Frontal cortex (tissue), 4 donors: ENCODE results near the gene KMT5B. TPM values are rescaled to one million over a fixed set of nuclear protein-coding genes. Genes with fewer than 3 reads are reported as not detected.
"Not testable (repeated sequence)": the region's sequence is repeated elsewhere in the genome, so short reads cannot be mapped to it uniquely, and the experiment has no call there.

ENCODE experiments used
- DNase-seq, 2 donors: peaks; one replicate each; pipeline ENCODE4 v3.0.0; 2012; ENCODE audit warnings: low spot score in 2 of 2
- FAIRE-seq: peaks from 2 replicates; lab custom pipeline; 2012; peaks lifted over from hg19 to GRCh38; lab: Jason Lieb, UNC
- total RNA-seq: library from RNA; depleted of rRNA; stranded (reverse); fragments of >200 nt; gene quantifications from one replicate; pipeline ENCODE4 v1.2.3, GENCODE V29; 2014
- donor health status: control.
- donor health status: control.
- donor health status: control.

The KMT5B gene
- total RNA-seq: 116 TPM

DNA sequence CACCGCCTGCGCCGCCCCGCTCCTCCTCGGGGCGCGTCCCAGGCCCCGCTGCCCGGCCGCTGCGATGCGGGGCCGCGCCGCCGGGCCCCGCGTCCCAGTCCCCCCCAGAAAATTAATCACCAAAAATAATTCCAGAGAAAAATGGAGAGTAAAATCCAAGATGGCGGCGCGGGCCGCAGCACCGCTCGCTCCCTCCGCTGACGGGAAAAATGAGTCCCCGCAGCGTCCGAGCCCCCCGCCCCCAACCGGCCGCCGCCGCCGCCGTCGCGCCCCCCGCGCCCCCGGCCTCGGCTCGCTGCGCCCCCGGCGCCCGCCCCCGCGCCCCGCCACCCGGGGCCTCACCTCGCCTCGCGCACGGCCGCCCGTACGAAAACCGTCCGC, at the start of gene KMT5B:
KMT5B (minus strand) TSS at position 162 of the 381 bp plus-strand sequence. CDS start 23,220 bp downstream, outside the sequence.
- DNase-seq (peak in 1 of 2 donors; percentile 73), FAIRE-seq (no peak)

DNA sequence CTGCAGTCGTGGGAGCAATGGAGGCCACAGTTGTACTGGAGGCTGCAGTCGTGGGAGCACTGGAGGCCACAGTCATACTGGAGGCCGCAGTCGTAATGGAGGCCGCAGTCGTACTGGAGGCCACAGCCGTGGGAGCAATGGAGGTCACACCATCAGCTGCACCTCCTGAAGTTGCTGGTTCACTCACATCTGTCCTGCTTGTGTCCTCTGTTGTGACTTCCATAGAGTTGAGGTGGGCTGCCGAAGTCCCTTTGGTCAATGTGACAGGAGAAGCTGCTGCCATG, 49.4 kb upstream of the KMT5B start:
- FAIRE-seq: no peak
- no peak for DNase-seq

- no peak for DNase-seq
- FAIRE-seq: no peak
Measured at GRCh38 chr11:68261749-68262543, 48.9 kb upstream of the KMT5B start.

DNA sequence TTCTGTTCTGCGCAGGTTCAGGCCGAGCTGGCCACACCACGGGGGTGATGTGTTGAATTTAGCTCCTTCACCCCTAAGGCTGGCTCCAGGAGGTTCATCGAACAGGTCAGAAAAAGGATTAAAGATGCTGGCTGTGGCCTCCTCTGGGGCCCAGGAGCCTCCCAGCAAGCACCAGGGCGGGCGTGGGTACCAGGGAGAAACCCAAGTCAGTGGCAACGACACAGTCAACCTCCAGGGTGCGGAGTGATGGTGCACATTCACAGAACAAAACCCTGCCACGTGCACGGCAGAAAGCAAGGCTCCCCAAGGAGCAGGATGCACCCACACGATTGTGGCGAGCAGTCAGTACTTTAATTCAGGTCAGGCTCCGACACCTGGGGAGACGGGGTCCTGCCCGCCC, 47.9 kb upstream of the KMT5B start:
- DNase-seq: no peak
- no peak for FAIRE-seq

DNA sequence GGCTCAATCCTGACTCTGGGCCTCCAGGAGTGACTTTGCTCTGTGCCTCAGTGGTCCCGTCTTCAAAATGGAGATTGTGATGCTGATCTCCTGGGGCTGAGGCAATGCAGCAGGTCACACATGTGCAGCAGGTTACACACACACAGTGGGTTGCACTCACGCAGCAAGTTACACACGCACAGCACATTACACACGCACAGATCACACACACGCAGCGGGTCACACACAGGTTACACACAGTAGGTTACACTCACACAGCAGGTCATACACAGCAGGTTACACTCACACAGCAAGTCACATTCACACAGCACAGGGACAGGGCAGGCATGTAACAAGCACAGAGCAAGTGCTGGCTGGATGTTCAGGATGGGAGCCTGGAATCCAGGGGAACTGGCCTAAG, 47.4 kb upstream of the KMT5B start:
- no peak for FAIRE-seq
- no peak for DNase-seq

DNA sequence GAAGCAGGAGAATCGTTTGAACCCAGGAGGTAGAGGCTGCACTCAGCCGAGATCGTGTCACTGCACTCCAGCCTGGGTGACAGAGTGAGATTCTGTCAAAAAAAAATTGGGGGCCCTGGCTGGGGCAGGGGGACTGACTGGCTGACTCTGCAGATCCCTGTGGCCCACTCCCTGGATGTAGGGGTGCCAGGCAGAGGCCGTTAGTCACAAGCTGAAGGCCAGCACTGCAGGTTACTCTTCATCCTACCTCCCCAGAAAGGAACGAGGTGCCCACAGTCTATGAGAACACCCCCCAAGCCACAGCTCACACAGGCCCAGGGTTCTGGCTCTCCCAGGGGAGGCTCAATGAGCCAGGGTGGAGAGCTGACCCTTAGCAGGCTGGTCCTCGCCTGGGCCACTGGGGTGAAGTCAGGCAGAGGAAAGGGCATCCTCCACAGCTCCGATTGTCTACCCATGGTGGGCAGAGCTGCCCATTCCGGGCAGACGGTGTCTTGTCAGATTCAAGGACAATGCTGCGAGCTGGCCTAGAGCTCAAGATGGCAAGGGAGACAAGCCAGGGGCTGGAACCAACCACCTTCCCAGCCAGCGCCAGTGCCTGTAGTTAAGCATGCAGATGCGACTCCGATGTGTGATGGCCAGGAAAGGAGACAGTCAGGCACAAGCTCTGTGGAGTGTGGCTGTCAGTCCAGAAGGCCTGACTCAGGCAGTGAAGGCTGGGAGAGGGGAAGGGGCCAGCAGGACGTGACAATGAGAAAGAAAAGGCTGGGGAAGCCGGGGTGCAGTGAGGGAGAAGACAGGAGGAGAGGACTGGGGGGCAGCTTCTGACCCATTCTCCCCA, 46.2 kb upstream of the KMT5B start:
- DNase-seq: no peak
- no peak for FAIRE-seq

DNA sequence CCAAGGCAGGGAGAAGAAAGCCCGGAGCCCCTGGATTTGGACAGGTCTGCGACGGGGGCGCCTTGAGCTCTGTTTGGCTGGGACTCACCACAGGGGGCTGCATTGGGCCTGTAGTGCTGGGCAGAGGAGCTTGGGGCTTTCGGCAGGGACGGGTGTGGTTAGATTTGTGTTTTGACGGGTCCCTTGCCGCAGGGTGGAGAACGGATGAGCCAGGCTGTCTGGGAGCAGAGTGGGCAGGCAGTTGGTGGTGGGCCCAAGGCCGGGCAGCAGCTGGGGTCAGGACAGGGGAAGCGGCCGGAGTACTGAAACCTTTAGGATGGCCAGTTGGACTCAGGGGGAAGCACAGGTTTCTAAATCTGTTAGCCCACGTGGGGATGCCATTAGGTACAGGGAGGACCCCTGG, 45.3 kb upstream of the KMT5B start:
- no peak for DNase-seq
- no peak for FAIRE-seq

- DNase-seq (peak; percentile 66 to 87), FAIRE-seq (no peak)
Measured at GRCh38 chr11:68257477-68258362, 44.6 kb upstream of the KMT5B start.

DNA sequence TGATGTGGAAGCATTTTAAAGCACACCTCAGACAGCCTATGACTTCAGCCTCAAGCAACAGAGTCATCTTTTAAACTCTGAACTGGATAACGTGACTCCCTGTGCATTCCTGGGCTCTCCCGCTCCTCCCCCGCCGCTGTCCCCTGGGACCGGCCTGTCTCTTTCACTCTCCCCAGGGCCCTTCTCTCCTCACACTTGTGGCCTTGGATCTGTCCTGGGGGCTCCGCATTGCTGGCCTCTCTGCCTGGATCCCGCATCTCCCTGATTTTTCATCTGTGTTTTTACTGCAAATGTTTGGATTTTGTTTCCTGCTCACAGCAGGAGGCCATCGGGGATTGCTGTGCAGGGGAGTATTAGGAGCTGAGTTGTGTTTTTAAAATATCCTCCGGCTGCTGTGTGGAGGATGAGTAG, 43.2 kb upstream of the KMT5B start:
- DNase-seq (no peak), FAIRE-seq (no peak)

- no peak for FAIRE-seq
- no peak for DNase-seq
Measured at GRCh38 chr11:68255526-68255925, 42.4 kb upstream of the KMT5B start.

GRCh38 chr11:68254421-68254820, 41.3 kb upstream of the KMT5B start:
- FAIRE-seq (no peak), DNase-seq (no peak)

- no peak for FAIRE-seq
- DNase-seq: no peak
Measured at GRCh38 chr11:68251765-68252164, 38.7 kb upstream of the KMT5B start.

- not testable (repeated sequence) for DNase-seq, FAIRE-seq
Measured at GRCh38 chr11:68244912-68245311, 31.8 kb upstream of the KMT5B start.

GRCh38 chr11:68243847-68244246, 30.8 kb upstream of the KMT5B start:
- DNase-seq, FAIRE-seq: not testable (repeated sequence)

DNA sequence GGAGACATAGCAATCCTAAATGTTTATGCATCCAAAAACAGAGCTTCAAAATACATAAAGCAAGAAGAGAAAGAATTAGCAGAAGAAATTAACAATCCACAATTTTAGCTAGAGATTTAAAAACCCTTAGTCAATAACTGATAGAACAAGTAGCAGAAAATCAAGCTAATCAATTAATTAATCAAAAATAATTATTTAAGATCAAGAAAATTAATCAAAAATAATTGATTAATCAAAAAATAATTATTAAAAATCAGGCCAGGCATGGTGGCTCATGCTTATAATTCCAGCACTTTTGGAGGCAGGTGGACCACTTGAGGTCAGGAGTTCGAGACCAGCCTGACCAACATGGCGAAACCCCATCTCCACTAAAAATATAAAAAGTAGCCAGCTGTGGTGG, 29.5 kb upstream of the KMT5B start:
- DNase-seq (no peak), FAIRE-seq (no peak)

DNA sequence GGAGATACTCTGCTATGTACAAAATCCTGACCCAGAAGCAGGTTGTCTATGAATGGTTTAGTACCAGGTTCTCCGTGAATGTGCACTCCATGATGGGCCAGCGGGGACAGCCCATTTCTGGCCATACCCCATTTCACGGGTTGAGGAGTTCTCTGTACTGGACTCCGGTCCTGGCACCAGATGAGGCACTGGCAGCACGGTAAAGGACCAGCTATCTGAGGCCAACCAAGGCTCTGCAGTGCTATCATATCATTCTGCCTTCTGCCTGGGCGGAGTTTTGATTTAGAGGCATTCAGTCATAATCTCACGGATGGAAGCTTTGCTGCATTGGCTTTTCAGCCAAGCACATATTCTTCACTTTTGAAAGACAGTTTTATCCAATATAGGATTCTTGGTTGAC, 18.5 kb upstream of the KMT5B start:
- DNase-seq (no peak), FAIRE-seq (no peak)

- DNase-seq: no peak
- no peak for FAIRE-seq
Measured at GRCh38 chr11:68229601-68230000, 16.5 kb upstream of the KMT5B start.

DNA sequence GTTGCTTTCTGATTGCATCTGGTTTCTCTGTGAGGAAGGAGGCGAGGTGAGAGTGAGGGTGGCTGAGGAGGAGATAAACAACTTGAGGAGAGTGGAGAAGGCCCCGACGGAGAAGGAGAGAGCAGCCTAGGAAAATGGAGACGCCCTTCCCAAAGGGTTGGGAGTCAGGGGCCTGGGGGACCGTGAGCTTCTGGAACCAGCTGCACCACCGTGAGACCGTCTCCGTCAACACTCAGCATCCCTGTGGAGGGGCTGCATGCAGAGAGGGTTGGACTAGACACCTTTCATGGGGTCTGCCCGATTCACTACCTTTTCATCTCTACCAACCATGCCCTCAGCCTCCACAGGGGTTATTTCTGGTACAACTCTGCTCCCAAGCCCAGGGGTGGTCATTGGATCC, 13.3 kb upstream of the KMT5B start:
- DNase-seq (no peak), FAIRE-seq (no peak)

GRCh38 chr11:68224606-68225005, 11.5 kb upstream of the KMT5B start:
- DNase-seq: no peak
- no peak for FAIRE-seq

- FAIRE-seq: no peak
Measured at GRCh38 chr11:68223275-68223674, 10.2 kb upstream of the KMT5B start.

More at GRCh38 chr11:68223275-68223674, 10.2 kb upstream of the KMT5B start:
- DNase-seq: no peak
